ENCODE data around the gene ABHD14A.

ABHD14A gene

DNA sequence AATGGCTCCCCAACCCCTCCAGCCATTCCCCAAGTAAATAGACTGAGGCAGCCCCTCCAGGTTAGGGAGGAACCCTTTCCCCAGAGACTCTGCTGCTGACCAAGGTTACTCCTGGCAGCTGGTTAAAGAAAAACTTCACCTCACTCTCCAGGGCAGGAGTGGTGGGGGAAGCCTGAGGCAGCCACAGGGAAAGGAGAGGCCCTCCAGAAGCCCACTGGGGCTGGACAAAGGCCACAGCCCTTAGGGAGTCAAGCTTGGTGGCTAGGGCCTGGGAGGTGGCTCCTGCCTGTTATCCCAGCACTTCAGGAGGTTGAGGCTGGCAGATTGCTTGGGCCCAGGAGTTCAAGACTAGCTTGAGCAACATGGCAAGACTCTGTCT lies 9.4 kb downstream of the ABHD14A start:
- Histone ChIP-seq H3K4me3 (replicated peaks; ENCODE audit: insufficient read depth, low read length) (no peak overlapping the region), H3K27me3 (ENCODE audit: insufficient read depth, poor library complexity, severe bottlenecking) (no peaks in the 10 kb centered on the region), H3K27ac (replicated peaks) (no peak overlapping the region)
- TF ChIP-seq GABPA (IDR thresholded peaks at IDR 0.05; ENCODE audit: low read depth) (no peak), SPI1 (IDR thresholded peaks at IDR 0.05; ENCODE audit: borderline replicate concordance, low read depth) (no peak), POLR2AphosphoS5 (IDR thresholded peaks at IDR 0.05; ENCODE audit: low read depth) (no peak)
- TF ChIP-seq, protein P1, sequence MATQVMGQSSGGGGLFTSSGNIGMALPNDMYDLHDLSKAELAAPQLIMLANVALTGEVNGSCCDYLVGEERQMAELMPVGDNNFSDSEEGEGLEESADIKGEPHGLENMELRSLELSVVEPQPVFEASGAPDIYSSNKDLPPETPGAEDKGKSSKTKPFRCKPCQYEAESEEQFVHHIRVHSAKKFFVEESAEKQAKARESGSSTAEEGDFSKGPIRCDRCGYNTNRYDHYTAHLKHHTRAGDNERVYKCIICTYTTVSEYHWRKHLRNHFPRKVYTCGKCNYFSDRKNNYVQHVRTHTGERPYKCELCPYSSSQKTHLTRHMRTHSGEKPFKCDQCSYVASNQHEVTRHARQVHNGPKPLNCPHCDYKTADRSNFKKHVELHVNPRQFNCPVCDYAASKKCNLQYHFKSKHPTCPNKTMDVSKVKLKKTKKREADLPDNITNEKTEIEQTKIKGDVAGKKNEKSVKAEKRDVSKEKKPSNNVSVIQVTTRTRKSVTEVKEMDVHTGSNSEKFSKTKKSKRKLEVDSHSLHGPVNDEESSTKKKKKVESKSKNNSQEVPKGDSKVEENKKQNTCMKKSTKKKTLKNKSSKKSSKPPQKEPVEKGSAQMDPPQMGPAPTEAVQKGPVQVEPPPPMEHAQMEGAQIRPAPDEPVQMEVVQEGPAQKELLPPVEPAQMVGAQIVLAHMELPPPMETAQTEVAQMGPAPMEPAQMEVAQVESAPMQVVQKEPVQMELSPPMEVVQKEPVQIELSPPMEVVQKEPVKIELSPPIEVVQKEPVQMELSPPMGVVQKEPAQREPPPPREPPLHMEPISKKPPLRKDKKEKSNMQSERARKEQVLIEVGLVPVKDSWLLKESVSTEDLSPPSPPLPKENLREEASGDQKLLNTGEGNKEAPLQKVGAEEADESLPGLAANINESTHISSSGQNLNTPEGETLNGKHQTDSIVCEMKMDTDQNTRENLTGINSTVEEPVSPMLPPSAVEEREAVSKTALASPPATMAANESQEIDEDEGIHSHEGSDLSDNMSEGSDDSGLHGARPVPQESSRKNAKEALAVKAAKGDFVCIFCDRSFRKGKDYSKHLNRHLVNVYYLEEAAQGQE (IDR thresholded peaks at IDR 0.05; ENCODE audit: insufficient replicate concordance, low read depth) = no peak
- TF ChIP-seq, protein P2, sequence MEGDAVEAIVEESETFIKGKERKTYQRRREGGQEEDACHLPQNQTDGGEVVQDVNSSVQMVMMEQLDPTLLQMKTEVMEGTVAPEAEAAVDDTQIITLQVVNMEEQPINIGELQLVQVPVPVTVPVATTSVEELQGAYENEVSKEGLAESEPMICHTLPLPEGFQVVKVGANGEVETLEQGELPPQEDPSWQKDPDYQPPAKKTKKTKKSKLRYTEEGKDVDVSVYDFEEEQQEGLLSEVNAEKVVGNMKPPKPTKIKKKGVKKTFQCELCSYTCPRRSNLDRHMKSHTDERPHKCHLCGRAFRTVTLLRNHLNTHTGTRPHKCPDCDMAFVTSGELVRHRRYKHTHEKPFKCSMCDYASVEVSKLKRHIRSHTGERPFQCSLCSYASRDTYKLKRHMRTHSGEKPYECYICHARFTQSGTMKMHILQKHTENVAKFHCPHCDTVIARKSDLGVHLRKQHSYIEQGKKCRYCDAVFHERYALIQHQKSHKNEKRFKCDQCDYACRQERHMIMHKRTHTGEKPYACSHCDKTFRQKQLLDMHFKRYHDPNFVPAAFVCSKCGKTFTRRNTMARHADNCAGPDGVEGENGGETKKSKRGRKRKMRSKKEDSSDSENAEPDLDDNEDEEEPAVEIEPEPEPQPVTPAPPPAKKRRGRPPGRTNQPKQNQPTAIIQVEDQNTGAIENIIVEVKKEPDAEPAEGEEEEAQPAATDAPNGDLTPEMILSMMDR (IDR thresholded peaks at IDR 0.05; ENCODE audit: insufficient read depth, low read length) = no peak
- DNase-seq (ENCODE audit: low read depth in 1 of 2, low spot score in 1 of 2) = no peak

DNA sequence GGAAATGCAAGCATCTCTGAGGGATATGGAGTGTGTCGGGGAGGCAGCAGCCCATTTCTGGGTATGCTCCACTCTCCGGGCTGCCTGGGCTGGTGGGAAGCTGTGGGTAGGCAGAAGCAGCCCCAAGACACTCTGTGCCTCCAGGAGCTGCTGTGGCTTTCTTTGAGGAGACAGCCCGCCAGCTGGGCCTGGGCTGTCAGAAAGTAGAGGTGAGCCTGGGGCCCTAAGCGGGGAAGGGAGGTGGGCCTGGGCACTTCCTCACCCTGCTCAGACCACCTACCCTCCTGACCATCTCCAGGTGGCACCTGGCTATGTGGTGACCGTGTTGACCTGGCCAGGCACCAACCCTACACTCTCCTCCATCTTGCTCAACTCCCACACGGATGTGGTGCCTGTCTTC lies 10.2 kb downstream of the ABHD14A start:
- TF ChIP-seq, protein P1 (IDR thresholded peaks at IDR 0.05; ENCODE audit: insufficient replicate concordance, low read depth) = no peak
- TF ChIP-seq GABPA (IDR thresholded peaks at IDR 0.05; ENCODE audit: low read depth) = no peak
- TF ChIP-seq POLR2AphosphoS5 (IDR thresholded peaks at IDR 0.05; ENCODE audit: low read depth) = no peak
- no peak for TF ChIP-seq SPI1 (IDR thresholded peaks at IDR 0.05; ENCODE audit: borderline replicate concordance, low read depth)
- TF ChIP-seq, protein P2 (IDR thresholded peaks at IDR 0.05; ENCODE audit: insufficient read depth, low read length) = no peak
- no peak overlapping the region for H3K27ac ChIP-seq (replicated peaks)
- no peak overlapping the region for H3K4me3 ChIP-seq (replicated peaks; ENCODE audit: insufficient read depth, low read length)
- no peak for DNase-seq (ENCODE audit: low read depth in 1 of 2, low spot score in 1 of 2)
- H3K27me3 ChIP-seq (ENCODE audit: insufficient read depth, poor library complexity, severe bottlenecking) = no peaks in the 10 kb centered on the region

DNA sequence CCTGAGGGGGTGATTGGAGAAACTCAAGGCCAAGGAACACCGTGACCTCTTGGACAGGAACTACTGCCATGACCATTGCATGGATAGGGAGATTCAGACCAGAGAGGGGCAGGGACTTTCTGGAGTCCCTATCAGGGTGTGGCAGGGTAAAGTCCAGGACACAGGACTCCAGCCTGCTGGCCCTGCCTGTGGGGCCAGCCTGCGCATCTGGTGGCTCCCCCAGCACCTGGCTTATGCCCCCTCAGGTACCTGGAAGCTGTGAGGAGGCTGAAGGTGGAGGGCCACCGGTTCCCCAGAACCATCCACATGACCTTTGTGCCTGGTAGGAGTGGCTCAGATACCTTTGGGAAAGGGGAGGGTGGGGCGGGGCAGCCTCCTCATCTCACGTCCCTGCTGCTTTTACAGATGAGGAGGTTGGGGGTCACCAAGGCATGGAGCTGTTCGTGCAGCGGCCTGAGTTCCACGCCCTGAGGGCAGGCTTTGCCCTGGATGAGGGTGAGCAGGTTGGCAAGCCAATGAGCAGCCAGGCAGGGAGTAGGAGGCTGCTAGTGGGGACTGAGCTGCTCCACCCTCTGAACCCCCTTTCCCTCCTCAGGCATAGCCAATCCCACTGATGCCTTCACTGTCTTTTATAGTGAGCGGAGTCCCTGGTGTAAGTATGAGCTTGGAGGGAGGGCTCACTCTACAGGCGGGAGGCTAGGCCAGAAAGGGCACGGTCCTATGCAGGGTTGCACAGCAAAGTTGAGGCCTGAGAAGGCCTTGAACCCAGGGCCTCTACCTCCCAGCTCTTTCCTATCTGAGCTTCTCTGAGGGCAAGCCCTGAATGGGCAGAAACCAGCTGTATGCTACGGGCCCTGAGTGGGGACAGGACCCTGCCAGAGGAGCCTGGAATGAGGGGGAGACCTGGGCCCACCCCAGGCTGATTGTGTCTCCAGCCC lies 11.4 kb downstream of the ABHD14A start:
- H3K27me3 ChIP-seq (ENCODE audit: insufficient read depth, poor library complexity, severe bottlenecking) = no peaks in the 10 kb centered on the region
- DNase-seq (ENCODE audit: low read depth in 1 of 2, low spot score in 1 of 2) = no peak
- TF ChIP-seq, protein P2 (IDR thresholded peaks at IDR 0.05; ENCODE audit: insufficient read depth, low read length) = no peak
- TF ChIP-seq POLR2AphosphoS5 (IDR thresholded peaks at IDR 0.05; ENCODE audit: low read depth) = no peak
- TF ChIP-seq, protein P1 (IDR thresholded peaks at IDR 0.05; ENCODE audit: insufficient replicate concordance, low read depth) = no peak
- H3K27ac ChIP-seq (replicated peaks) = no peak overlapping the region
- no peak overlapping the region for H3K4me3 ChIP-seq (replicated peaks; ENCODE audit: insufficient read depth, low read length)

All from HL-60 (cell line).